Limb (tissue), 2 donors: ENCODE data around the gene RYR2.
"Not testable (repeated sequence)": the region's sequence is repeated elsewhere in the genome, so short reads cannot be mapped to it uniquely, and the experiment has no call there.

Source experiments
- DNase-seq, 2 donors: peaks; one replicate each; pipeline ENCODE4 v3.0.0-alpha.2; 2016; ENCODE audit errors: extremely low spot score in 2 of 2

Gene RYR2

GRCh38 chr1:237774246-237774645 is 732.3 kb downstream of the RYR2 start:
- no peak for DNase-seq

GRCh38 chr1:237779356-237779755 is 737.4 kb downstream of the RYR2 start:
- DNase-seq = no peak

GRCh38 chr1:237786066-237786719 is 744.2 kb downstream of the RYR2 start:
- DNase-seq = no peak

- no peak for DNase-seq
These were observed 746.1 kb downstream of the RYR2 start for GRCh38 chr1:237788069-237788468.

- DNase-seq = no peak
These were observed 747.6 kb downstream of the RYR2 start for GRCh38 chr1:237789619-237790018.

GRCh38 chr1:237791592-237791991 is 749.6 kb downstream of the RYR2 start:
- DNase-seq = no peak

GRCh38 chr1:237792149-237792548 is 750.2 kb downstream of the RYR2 start:
- no peak for DNase-seq

GRCh38 chr1:237792726-237793125 is 750.7 kb downstream of the RYR2 start:
- DNase-seq = no peak

GRCh38 chr1:237794071-237794470 is 752.1 kb downstream of the RYR2 start:
- no peak for DNase-seq

GRCh38 chr1:237795558-237795957 is 753.6 kb downstream of the RYR2 start:
- DNase-seq = no peak

GRCh38 chr1:237799762-237800474 is 757.9 kb downstream of the RYR2 start:
- peak; percentile 15 to 46 for DNase-seq

- no peak for DNase-seq
These were observed 762.5 kb downstream of the RYR2 start for GRCh38 chr1:237804516-237804915.

- no peak for DNase-seq
These were observed 767.1 kb downstream of the RYR2 start for GRCh38 chr1:237809099-237809498.

GRCh38 chr1:237811633-237812032 is 769.6 kb downstream of the RYR2 start:
- no peak for DNase-seq

- no peak for DNase-seq
These were observed 770.1 kb downstream of the RYR2 start for GRCh38 chr1:237812061-237812460.

- no peak for DNase-seq
These were observed 772.4 kb downstream of the RYR2 start for GRCh38 chr1:237814319-237814924.

GRCh38 chr1:237817277-237817676 is 775.3 kb downstream of the RYR2 start:
- DNase-seq = no peak

GRCh38 chr1:237820634-237821033 is 778.6 kb downstream of the RYR2 start:
- DNase-seq = not testable (repeated sequence)

GRCh38 chr1:237832858-237833257 is 790.9 kb downstream of the RYR2 start:
- DNase-seq = no peak

GRCh38 chr1:237834048-237834447 is 792.1 kb downstream of the RYR2 start:
- no peak for DNase-seq

GRCh38 chr1:237834461-237834860 is 792.5 kb downstream of the RYR2 start:
- DNase-seq = no peak

- DNase-seq = no peak
These were observed 796.3 kb downstream of the RYR2 start for GRCh38 chr1:237838320-237838719.
